Stimulated activated naive B cell treated with anti-CD40 and anti-IgM and Interleukin-4, amounts not matched to agents 10 μg/mL and 1 μg/mL and 100 μg/mL, for 72 hours (primary cell): ENCODE measurements around the gene NHERF1.

Source experiments
- ATAC-seq, 2 donors: fragments of 150-1000 bp; cut with Tn5 transposase; replicated peaks; 2 replicates each; pipeline ENCODE4 v1.10.0; 2021; ENCODE audit warnings: moderate library complexity in 1 of 2
- DNase-seq: peaks from one replicate; pipeline ENCODE4 v3.0.0; 2021
- H3K27ac Mint-ChIP-seq: one replicate; pipeline ENCODE4 v1.8.0; 2022; ENCODE audit warnings: mild to moderate bottlenecking, mixed read lengths
- H3K27me3 Mint-ChIP-seq, 2 donors: one replicate each; pipeline ENCODE4 v1.8.0; 2022; ENCODE audit warnings: mixed read lengths in 2 of 2
- H3K36me3 Mint-ChIP-seq, 2 donors: one replicate each; pipeline ENCODE4 v1.8.0; 2022; ENCODE audit warnings: mixed read lengths in 2 of 2, mild to moderate bottlenecking in 1 of 2
- H3K4me1 Mint-ChIP-seq, 2 donors: one replicate each; pipeline ENCODE4 v1.8.0; 2022; ENCODE audit warnings: mixed read lengths in 2 of 2, mild to moderate bottlenecking in 1 of 2
- H3K4me3 Mint-ChIP-seq, 2 donors: one replicate each; pipeline ENCODE4 v1.8.0; 2022; ENCODE audit warnings: mild to moderate bottlenecking in 2 of 2, mixed read lengths in 2 of 2, moderate library complexity in 1 of 2
- H3K9me3 Mint-ChIP-seq, 2 donors: one replicate each; pipeline ENCODE4 v1.8.0; 2022; ENCODE audit warnings: mixed read lengths in 2 of 2, mild to moderate bottlenecking in 1 of 2

NHERF1 gene

GRCh38 chr17:74728033-74728701 is 20.3 kb upstream of the NHERF1 start:
- no peak for ATAC-seq
- H3K27ac Mint-ChIP-seq, result no peak overlapping the region
- no peaks in the 10 kb centered on the region for H3K4me1 Mint-ChIP-seq
- H3K4me3 Mint-ChIP-seq, result no peak overlapping the region
- DNase-seq, result no peak
- no peaks in the 10 kb centered on the region for H3K9me3 Mint-ChIP-seq
- no peaks in the 10 kb centered on the region for H3K36me3 Mint-ChIP-seq
- no peaks in the 10 kb centered on the region for H3K27me3 Mint-ChIP-seq

DNA sequence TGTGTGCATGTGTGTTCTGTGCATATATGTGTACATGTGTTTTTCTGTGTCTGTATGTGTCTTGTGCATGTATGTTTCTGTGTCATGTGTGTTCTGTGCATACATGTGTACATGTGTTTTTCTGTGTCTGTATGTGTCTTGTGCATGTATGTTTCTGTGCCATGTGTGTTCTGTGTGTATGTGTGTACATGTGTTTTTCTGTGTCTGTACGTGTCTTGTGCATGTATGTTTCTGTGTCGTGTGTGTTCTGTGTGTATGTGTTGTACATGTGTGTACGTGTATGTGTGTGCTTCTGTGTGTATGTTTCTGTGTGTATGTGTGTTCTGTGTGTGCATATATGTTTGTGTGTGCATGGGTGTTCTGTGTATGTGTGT is 19.7 kb upstream of the NHERF1 start:
- Mint-ChIP-seq H3K36me3 (no peaks in the 10 kb centered on the region), H3K4me3 (no peak overlapping the region), H3K27ac (no peak overlapping the region), H3K9me3 (no peaks in the 10 kb centered on the region), H3K27me3 (no peaks in the 10 kb centered on the region), H3K4me1 (no peaks in the 10 kb centered on the region)
- DNase-seq (no peak), ATAC-seq (no peak)

DNA sequence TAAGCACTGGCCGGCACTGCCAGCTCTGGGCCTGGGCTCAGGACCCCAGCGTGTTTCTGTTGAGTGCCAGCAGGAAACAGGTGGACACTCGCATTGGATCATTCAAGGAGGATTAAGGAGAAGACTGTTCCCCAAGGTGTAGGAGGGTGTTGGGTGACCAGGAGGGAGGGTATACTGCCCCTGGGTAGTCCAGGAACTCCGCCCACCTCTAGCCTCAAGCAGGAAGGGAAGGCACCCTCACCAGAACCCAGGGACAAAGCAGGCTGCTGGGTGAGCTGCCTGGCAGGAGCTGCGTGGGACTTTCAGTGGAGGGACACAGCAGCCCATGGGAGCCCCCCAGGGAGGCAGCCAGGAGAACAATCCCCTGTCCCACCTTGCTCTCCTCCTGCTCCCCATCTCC is 19.1 kb upstream of the NHERF1 start:
- no peaks in the 10 kb centered on the region for H3K36me3 Mint-ChIP-seq

GRCh38 chr17:74729866-74730265 is 18.6 kb upstream of the NHERF1 start:
- H3K9me3 Mint-ChIP-seq, result no peaks in the 10 kb centered on the region
- no peaks in the 10 kb centered on the region for H3K27me3 Mint-ChIP-seq
- no peaks in the 10 kb centered on the region for H3K36me3 Mint-ChIP-seq
- DNase-seq (no peak), ATAC-seq (no peak)
- H3K27ac Mint-ChIP-seq, result no peak overlapping the region
- H3K4me3 Mint-ChIP-seq, result no peak overlapping the region
- H3K4me1 Mint-ChIP-seq, result peaks cover 0 to 3% of the 10 kb centered on the region in 2 donors

More for the DNA sequence above, 19.1 kb upstream of the NHERF1 start:
- ATAC-seq (no peak), DNase-seq (no peak)
- Mint-ChIP-seq H3K9me3 (no peaks in the 10 kb centered on the region), H3K4me1 (no peaks in the 10 kb centered on the region), H3K27ac (no peak overlapping the region), H3K4me3 (no peak overlapping the region), H3K27me3 (no peaks in the 10 kb centered on the region)

GRCh38 chr17:74730491-74731346 is 17.7 kb upstream of the NHERF1 start:
- no peaks in the 10 kb centered on the region for H3K9me3 Mint-ChIP-seq
- no peaks in the 10 kb centered on the region for H3K27me3 Mint-ChIP-seq
- no peak for DNase-seq
- H3K4me3 Mint-ChIP-seq, result no peak overlapping the region
- no peak overlapping the region for H3K27ac Mint-ChIP-seq
- peaks cover 0 to 4% of the 10 kb centered on the region in 2 donors for H3K4me1 Mint-ChIP-seq
- no peaks in the 10 kb centered on the region for H3K36me3 Mint-ChIP-seq
- ATAC-seq, result peak; percentile 64 to 70

- H3K36me3 Mint-ChIP-seq, result no peaks in the 10 kb centered on the region
- peaks cover 3 to 6% of the 10 kb centered on the region in 2 donors for H3K4me1 Mint-ChIP-seq
- H3K27me3 Mint-ChIP-seq, result no peaks in the 10 kb centered on the region
- ATAC-seq, result no peak
- DNase-seq, result no peak
- H3K9me3 Mint-ChIP-seq, result no peaks in the 10 kb centered on the region
- no peak overlapping the region for H3K4me3 Mint-ChIP-seq
- H3K27ac Mint-ChIP-seq, result no peak overlapping the region
Observed at GRCh38 chr17:74731347-74731605, 17.2 kb upstream of the NHERF1 start.

DNA sequence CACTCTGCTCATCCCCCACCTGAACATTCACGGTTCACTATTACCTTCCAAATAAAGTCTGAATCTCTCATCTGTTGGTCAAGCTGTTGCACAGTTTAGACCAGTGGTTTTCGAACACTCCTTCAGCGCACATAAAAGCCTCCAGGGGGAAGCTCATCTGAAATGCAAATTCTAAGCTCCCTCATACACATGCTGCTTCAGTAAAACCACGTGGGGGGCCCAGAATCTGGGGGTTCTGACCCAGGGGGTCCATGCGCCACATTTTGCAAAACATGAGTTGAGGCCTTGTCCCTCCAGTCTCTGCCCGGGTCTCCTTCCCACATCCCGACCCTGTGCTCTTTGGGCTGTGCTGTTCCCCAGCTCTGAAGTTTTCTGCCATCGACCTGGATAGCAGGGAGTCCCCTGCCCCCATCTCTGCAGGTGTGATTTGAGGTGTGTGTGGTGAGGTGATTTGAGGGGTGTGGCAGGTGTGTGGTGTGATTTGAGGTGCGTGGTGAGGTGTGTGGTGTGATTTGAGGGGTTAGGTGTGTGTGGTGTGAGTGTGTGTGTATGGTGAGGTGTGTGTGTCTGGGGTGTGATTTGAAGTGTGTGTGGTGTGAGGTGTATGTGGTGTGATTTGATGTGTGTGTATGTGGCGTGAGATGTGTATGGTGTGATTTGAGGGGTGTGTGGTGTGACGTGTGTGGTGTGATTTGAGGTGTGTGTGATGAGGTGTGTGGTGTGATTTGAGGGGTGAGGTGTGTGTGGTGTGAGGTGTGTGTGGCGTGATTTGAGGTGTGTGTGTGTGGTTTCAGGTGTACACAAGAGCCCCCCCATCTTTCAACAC is 16.2 kb upstream of the NHERF1 start:
- Mint-ChIP-seq H3K4me1 (peaks cover 8 to 9% of the 10 kb centered on the region in 2 donors), H3K27me3 (no peaks in the 10 kb centered on the region), H3K27ac (no peak overlapping the region), H3K4me3 (no peak overlapping the region), H3K9me3 (no peaks in the 10 kb centered on the region), H3K36me3 (no peaks in the 10 kb centered on the region)
- ATAC-seq, result no peak
- DNase-seq, result no peak

DNA sequence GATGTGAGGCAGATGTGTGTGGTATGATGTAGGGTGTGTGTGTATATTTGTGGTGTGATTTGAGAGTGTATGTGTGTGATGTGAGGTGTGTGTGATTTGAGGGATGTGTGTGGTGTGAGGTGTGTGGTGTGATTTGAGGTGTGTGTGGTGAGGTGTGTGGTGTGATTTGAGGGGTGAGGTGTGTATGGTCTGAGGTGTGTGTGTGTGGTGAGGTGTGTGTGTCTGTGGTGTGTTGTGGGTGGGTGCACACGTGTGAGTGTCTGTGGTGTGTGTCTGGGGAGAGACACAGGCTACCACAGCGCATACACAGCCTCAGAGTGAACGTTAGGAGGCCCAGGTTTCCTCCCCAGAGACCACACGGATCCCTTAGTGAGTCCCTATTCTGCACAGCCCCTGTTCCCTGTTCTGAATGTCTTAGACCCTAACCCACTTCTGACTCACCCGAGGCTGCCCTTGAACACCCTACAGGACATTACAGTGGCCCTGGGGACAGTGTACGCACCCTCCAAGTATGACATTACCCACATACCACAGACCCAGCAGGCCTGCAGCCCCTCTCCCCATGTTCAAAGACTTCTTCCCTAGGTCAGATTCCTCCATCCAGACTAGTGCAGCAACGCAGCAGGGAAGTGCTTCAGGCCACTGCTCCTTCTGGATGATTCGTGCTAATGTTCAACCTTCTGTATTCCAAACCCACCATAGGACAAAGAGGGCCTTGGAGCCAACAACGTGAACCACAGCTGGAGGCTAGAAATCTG is 14.9 kb upstream of the NHERF1 start:
- ATAC-seq (no peak), DNase-seq (no peak)
- Mint-ChIP-seq H3K9me3 (no peaks in the 10 kb centered on the region), H3K36me3 (no peaks in the 10 kb centered on the region), H3K27me3 (no peaks in the 10 kb centered on the region), H3K27ac (no peak overlapping the region), H3K4me3 (no peak overlapping the region), H3K4me1 (peaks cover 20 to 21% of the 10 kb centered on the region in 2 donors)

DNA sequence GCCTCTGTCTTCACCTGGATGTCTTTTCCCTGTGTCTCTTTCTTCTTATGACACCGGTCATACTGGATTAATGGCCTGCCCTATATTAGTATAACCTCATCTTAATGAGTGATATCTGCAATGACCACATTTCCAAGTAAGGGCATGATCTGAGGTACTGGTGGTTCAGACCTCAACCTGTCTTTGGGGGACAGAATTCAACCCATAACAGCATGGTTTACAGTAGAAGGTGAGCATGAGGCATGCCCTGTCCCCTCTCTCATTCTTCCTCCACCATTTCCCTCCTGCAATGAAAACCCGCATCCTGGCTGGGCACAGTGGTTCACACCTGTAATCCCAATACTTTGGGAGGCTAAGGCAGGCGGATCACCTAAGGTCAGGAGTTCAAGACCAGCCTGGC is 14.2 kb upstream of the NHERF1 start:
- Mint-ChIP-seq H3K27ac (no peak overlapping the region), H3K9me3 (no peaks in the 10 kb centered on the region), H3K4me3 (no peak overlapping the region), H3K36me3 (no peaks in the 10 kb centered on the region), H3K4me1 (peaks cover 27 to 28% of the 10 kb centered on the region in 2 donors), H3K27me3 (no peaks in the 10 kb centered on the region)
- DNase-seq, result no peak
- ATAC-seq, result no peak

GRCh38 chr17:74736513-74737298 is 11.7 kb upstream of the NHERF1 start, which contains the start of gene RAB37:
TSS of gene RAB37 (plus strand) at chr17:74737256. CDS start at chr17:74737273, 17 bp downstream.
- H3K4me1 Mint-ChIP-seq, result peaks cover 39 to 50% of the 10 kb centered on the region in 2 donors
- no peaks in the 10 kb centered on the region for H3K36me3 Mint-ChIP-seq
- DNase-seq, result peak; percentile 56
- peak; percentile 68 to 77 for ATAC-seq
- peak within 1 kb of the TSS; percentile 56 for H3K27ac Mint-ChIP-seq
- H3K27me3 Mint-ChIP-seq, result no peaks in the 10 kb centered on the region
- peak within 1 kb of the TSS; percentile 79 to 80 for H3K4me3 Mint-ChIP-seq
- no peaks in the 10 kb centered on the region for H3K9me3 Mint-ChIP-seq

- Mint-ChIP-seq H3K36me3 (no peaks in the 10 kb centered on the region), H3K27me3 (no peaks in the 10 kb centered on the region), H3K9me3 (no peaks in the 10 kb centered on the region), H3K4me3 (peak overlapping the region; percentile 79 to 80), H3K27ac (peak overlapping the region; percentile 10), H3K4me1 (peaks cover 46 to 58% of the 10 kb centered on the region in 2 donors)
- peak in 1 of 2 donors; percentile 11 for ATAC-seq
- DNase-seq, result no peak
Observed at GRCh38 chr17:74737299-74738050, 11.0 kb upstream of the NHERF1 start.

GRCh38 chr17:74738051-74738996 is 10.1 kb upstream of the NHERF1 start:
- Mint-ChIP-seq H3K9me3 (no peaks in the 10 kb centered on the region), H3K4me3 (peak overlapping the region; percentile 79 to 80), H3K27me3 (no peaks in the 10 kb centered on the region), H3K27ac (peak overlapping the region; percentile 16), H3K36me3 (no peaks in the 10 kb centered on the region), H3K4me1 (peaks cover 52 to 66% of the 10 kb centered on the region in 2 donors)
- ATAC-seq (peak; percentile 55 to 61), DNase-seq (peak; percentile 49)
